Esophagus muscularis mucosa (tissue), 4 donors: ENCODE data around the gene TMEM220. TPM values are rescaled to one million over a fixed set of nuclear protein-coding genes. Genes with fewer than 3 reads are reported as not detected.

Source experiments
- DNase-seq: peaks from one replicate; pipeline ENCODE4 v3.0.0-alpha.2; 2017; ENCODE audit errors: extremely low spot score
- H3K27ac ChIP-seq, 4 donors: fragments of 200-600 bp; sonication (generic); replicated peaks in 1 of 4; 1 replicate in 3 of 4; 2 replicates in 1 of 4; pipeline ENCODE4 v1.5.1; 2016 to 2019; ENCODE audit warnings: mild to moderate bottlenecking in 1 of 4
- H3K27me3 ChIP-seq, 4 donors: fragments of 200-600 bp; sonication (generic); one replicate each; pipeline versions ENCODE4 v1.5.1 to v1.6.0; 2016 to 2019
- H3K36me3 ChIP-seq, 4 donors: fragments of 200-600 bp; sonication (generic); one replicate each; pipeline ENCODE4 v1.5.1; 2016 to 2019
- H3K4me1 ChIP-seq, 4 donors: fragments of 200-600 bp; sonication (generic); one replicate each; pipeline ENCODE4 v1.5.1; 2016 to 2019
- H3K4me3 ChIP-seq, 4 donors: fragments of 200-600 bp; sonication (generic); 1 replicate in 2 of 4; 2 replicates in 2 of 4; pipeline ENCODE4 v1.5.1; 2016 to 2019; ENCODE audit warnings: mild to moderate bottlenecking in 4 of 4, moderate library complexity in 1 of 4
- H3K9me3 ChIP-seq, 4 donors: fragments of 200-600 bp; sonication (generic); 1 replicate in 3 of 4; 2 replicates in 1 of 4; pipeline ENCODE4 v1.5.1; 2016 to 2019
- EP300 ChIP-seq: sonication (generic); formaldehyde crosslinking; IDR thresholded peaks from one replicate; pipeline ENCODE4 v1.6.1; 2017; ENCODE audit warnings: antibody characterized with exemption
- POLR2A ChIP-seq: fragments of 450-650 bp; IDR thresholded peaks from one replicate; pipeline ENCODE4 v1.6.1; 2017; ENCODE audit warnings: antibody characterized with exemption, moderate library complexity, mild to moderate bottlenecking, low read depth
- POLR2AphosphoS5 ChIP-seq, 2 donors: sonication (generic); formaldehyde crosslinking; IDR thresholded peaks; one replicate each; pipeline ENCODE4 v1.6.1; 2017; ENCODE audit warnings: antibody characterized with exemption in 2 of 2
- WGBS: methylation state at CpG from one replicate; pipeline ENCODE4 v1.1.5; 2018; 5-methylcytosine and 5-hydroxymethylcytosine counted together
- intact Hi-C: fragments of 100-400 bp; cut with DNase I; formaldehyde crosslinking; loops from one replicate; pipeline ENCODE4 v1.15.1; 2023
- total RNA-seq, 4 donors: library from RNA; depleted of rRNA; stranded (reverse); fragments of >200 nt; gene quantifications; one replicate each; pipeline versions ENCODE4 v1.1.0 to v1.2.1, GENCODE V29; 2016
- TF ChIP-seq, protein P1 (sequence below), 3 experiments: fragments of 200-600 bp in 2 of 3; fragments of 450-650 bp in 1 of 3; sonication (generic) in 2 of 3; IDR thresholded peaks; one replicate each; pipeline ENCODE4 v1.5.1; 2017 to 2019; ENCODE audit warnings: antibody characterized with exemption in 3 of 3, mild to moderate bottlenecking in 2 of 3, moderate library complexity in 1 of 3

The TMEM220 gene
- total RNA-seq, 4 donors from 2014 or later, result 7.5 to 15.4 (median 11.1) TPM

DNA sequence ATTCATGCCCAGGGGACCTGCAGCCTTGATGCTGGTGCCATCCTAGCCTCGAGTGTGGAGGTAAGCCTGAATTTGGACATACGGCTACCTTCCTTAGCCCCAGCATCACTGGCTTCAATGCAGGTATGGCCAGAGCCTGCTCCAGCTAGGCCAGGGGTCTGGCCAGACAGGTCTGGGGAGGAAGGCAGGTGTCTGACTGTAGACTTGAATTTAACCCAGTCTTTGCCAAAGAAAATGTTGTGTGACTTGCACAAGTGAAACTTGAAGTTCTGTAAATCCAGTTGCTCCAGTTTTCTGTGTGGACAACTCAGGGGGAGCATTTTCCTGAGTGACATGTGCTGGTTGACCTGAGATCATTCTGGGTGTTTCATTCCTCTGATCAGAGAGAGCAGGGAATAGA, 41.3 kb upstream of the TMEM220 start:
- TF ChIP-seq EP300, result no peak
- TF ChIP-seq, protein P1, sequence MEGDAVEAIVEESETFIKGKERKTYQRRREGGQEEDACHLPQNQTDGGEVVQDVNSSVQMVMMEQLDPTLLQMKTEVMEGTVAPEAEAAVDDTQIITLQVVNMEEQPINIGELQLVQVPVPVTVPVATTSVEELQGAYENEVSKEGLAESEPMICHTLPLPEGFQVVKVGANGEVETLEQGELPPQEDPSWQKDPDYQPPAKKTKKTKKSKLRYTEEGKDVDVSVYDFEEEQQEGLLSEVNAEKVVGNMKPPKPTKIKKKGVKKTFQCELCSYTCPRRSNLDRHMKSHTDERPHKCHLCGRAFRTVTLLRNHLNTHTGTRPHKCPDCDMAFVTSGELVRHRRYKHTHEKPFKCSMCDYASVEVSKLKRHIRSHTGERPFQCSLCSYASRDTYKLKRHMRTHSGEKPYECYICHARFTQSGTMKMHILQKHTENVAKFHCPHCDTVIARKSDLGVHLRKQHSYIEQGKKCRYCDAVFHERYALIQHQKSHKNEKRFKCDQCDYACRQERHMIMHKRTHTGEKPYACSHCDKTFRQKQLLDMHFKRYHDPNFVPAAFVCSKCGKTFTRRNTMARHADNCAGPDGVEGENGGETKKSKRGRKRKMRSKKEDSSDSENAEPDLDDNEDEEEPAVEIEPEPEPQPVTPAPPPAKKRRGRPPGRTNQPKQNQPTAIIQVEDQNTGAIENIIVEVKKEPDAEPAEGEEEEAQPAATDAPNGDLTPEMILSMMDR (IDR thresholded peaks at IDR 0.05), result no peak
- TF ChIP-seq POLR2A, result no peak
- no peak for TF ChIP-seq POLR2AphosphoS5 (IDR thresholded peaks at IDR 0.05)

DNA sequence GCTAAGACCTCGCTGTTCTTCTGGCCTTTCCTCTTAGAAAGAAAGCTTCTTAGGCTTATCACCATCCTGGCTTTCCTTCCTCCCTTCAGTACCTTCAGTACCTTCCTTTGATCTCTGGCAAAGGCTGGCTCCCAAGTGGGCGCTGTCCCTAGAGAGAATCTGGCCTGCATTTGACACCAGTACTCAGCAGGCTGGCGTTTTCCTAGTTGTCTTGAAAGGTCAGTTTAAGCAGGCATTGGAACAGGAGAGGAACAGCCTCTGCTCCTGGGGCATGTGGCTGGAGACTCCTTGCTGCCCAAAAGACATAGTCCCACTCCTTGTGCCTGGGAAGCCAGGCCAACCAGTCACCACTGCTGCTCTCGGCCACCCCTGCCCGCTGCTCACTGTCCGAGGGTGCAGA, 40.0 kb upstream of the TMEM220 start:
- WGBS, result 86% methylated on average over 6 of the region's 6 CpGs
- Histone ChIP-seq H3K36me3 (peaks cover 0 to 8% (median 1%) of the 10 kb centered on the region in 4 donors), H3K27ac (no peak overlapping the region), H3K4me3 (no peak overlapping the region), H3K9me3 (peaks cover 0 to 7% (median 6%) of the 10 kb centered on the region in 4 donors), H3K4me1 (no peaks in the 10 kb centered on the region), H3K27me3 (no peaks in the 10 kb centered on the region)
- intact Hi-C loops, result no loop called here
- TF ChIP-seq EP300 (no peak), POLR2AphosphoS5 (IDR thresholded peaks at IDR 0.05) (no peak), POLR2A (no peak)
- TF ChIP-seq, protein P1 (IDR thresholded peaks at IDR 0.05), result no peak
- DNase-seq, result no peak

More for the DNA sequence above, 41.3 kb upstream of the TMEM220 start:
- H3K4me3 ChIP-seq, result no peak overlapping the region
- H3K36me3 ChIP-seq, result peaks cover 0 to 8% (median 1%) of the 10 kb centered on the region in 4 donors
- no peak overlapping the region for H3K27ac ChIP-seq
- H3K4me1 ChIP-seq, result no peaks in the 10 kb centered on the region
- DNase-seq, result no peak
- peaks cover 0 to 7% (median 4%) of the 10 kb centered on the region in 4 donors for H3K9me3 ChIP-seq
- no peaks in the 10 kb centered on the region for H3K27me3 ChIP-seq
- intact Hi-C loops, result no loop called here
- 92% methylated on average over 2 of the region's 2 CpGs for WGBS

DNA sequence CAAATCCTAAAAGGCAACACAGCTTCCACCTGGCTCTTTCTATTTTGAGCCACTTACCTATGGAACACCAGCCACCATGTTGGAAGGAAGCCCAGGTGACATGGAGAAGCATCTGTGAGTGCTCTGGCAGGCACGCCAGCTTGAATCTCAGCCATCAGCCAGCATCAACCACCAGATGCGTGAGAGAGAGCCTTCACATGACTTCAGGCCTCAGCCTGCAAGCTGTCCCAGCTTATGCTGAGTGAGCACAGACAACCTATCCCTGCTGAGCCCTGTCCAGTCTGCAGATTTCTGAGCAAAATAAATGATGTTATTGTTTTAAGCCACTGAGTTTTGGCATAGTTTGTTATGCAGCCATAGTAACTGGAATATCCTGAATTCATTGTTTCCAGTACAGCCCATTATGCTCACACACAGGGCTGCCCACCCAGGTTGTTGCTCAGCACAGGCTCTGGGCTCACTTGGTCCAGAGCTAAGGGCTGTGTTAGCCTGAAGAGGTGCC, 39.0 kb upstream of the TMEM220 start:
- intact Hi-C loops, result no loop called here
- H3K36me3 ChIP-seq, result peaks cover 0 to 8% (median 1%) of the 10 kb centered on the region in 4 donors
- H3K27me3 ChIP-seq, result no peaks in the 10 kb centered on the region
- H3K4me3 ChIP-seq, result no peak overlapping the region
- TF ChIP-seq, protein P1 (IDR thresholded peaks at IDR 0.05), result no peak
- no peak for TF ChIP-seq EP300
- TF ChIP-seq POLR2A, result no peak
- no peak for TF ChIP-seq POLR2AphosphoS5 (IDR thresholded peaks at IDR 0.05)
- peaks cover 0 to 7% (median 6%) of the 10 kb centered on the region in 4 donors for H3K9me3 ChIP-seq
- no peaks in the 10 kb centered on the region for H3K4me1 ChIP-seq
- DNase-seq, result no peak
- WGBS, result 38% methylated on average over 1 of the region's 2 CpGs
- no peak overlapping the region for H3K27ac ChIP-seq

DNA sequence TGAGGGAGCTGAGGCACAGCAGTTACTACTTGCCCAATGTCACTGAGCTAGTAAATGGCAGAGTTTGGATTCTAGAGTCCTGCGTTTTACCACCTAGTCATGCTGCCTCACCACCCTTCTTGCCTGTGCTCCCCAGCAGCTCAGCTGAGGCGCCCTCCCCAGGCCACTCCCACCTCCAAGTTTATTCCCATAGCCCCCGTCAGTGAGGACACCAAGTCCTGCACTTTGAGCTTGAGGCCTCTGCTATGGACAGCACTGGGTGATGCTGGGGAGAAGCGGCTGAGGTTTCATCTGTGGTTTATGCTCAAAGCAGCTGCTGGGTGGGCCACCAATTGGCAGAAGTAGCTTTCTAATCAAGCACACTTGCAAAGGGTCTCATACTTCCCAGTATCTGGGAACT, 37.4 kb upstream of the TMEM220 start:
- H3K27me3 ChIP-seq, result no peaks in the 10 kb centered on the region
- H3K9me3 ChIP-seq, result peaks cover 0 to 7% (median 4%) of the 10 kb centered on the region in 4 donors
- H3K4me1 ChIP-seq, result no peaks in the 10 kb centered on the region
- WGBS, result 88% methylated on average over 3 of the region's 4 CpGs
- TF ChIP-seq POLR2AphosphoS5 (IDR thresholded peaks at IDR 0.05), result no peak
- TF ChIP-seq EP300, result no peak
- H3K27ac ChIP-seq, result no peak overlapping the region
- no peak for DNase-seq
- peaks cover 0 to 8% (median 1%) of the 10 kb centered on the region in 4 donors for H3K36me3 ChIP-seq
- H3K4me3 ChIP-seq, result no peak overlapping the region
- intact Hi-C loops, result no loop called here

DNA sequence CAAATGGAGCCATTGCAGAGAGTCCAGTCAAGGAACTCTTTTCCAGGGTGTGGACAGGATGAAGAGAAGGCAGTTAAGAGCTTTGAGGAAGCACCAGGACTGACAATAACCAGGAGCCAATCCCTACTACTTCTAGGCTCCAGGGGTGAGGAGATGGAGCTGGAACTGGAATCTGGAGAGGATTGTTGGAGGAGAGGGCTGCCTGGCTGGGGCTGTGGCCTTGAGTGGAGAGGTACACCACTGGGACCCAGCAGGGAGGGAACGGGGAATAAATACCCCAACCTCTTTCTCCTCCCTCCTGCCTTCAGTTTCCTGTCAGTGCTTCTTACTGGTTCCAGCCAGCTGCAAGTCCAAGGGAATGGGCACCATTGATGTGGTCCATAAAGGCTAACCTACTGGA, 32.2 kb upstream of the TMEM220 start:
- Histone ChIP-seq H3K4me3 (no peak overlapping the region), H3K27me3 (no peaks in the 10 kb centered on the region), H3K4me1 (no peaks in the 10 kb centered on the region), H3K9me3 (peaks cover 0 to 7% (median 0%) of the 10 kb centered on the region in 4 donors), H3K27ac (no peak overlapping the region), H3K36me3 (peaks cover 0 to 6% (median 0%) of the 10 kb centered on the region in 4 donors)
- TF ChIP-seq POLR2AphosphoS5 (IDR thresholded peaks at IDR 0.05) (no peak), POLR2A (no peak), EP300 (no peak)
- TF ChIP-seq, protein P1 (IDR thresholded peaks at IDR 0.05), result no peak
- intact Hi-C loops, result no loop called here
- 100% methylated on average over 1 of the region's 1 CpG for WGBS
- DNase-seq, result no peak
